Endodermal cell (in vitro differentiated cells): Measurements from ENCODE around the gene ZNF423. TPM values are rescaled to one million over a fixed set of nuclear protein-coding genes. Genes with fewer than 3 reads are reported as not detected.

Experiments
- DNase-seq: peaks from one replicate; pipeline ENCODE4 v3.0.0-alpha.2; 2017
- H3K27ac ChIP-seq: 2 replicates; pipeline ENCODE4 v1.5.1; 2013; ENCODE audit warnings: mild to moderate bottlenecking, low read depth, low read length, moderate library complexity
- H3K27me3 ChIP-seq: 2 replicates; pipeline ENCODE4 v1.6.1; 2013; ENCODE audit warnings: mild to moderate bottlenecking, low read length, moderate library complexity; ENCODE audit not compliant: insufficient read depth, control insufficient read depth, poor library complexity, severe bottlenecking
- H3K36me3 ChIP-seq: 2 replicates; pipeline ENCODE4 v1.7.0; 2013; ENCODE audit warnings: mild to moderate bottlenecking, low read length, moderate library complexity; ENCODE audit not compliant: control insufficient read depth, insufficient read depth
- H3K4me1 ChIP-seq: one replicate; pipeline ENCODE4 v1.7.0; 2013; ENCODE audit warnings: low read length; ENCODE audit not compliant: control insufficient read depth, insufficient read depth
- H3K4me3 ChIP-seq: 2 replicates; pipeline ENCODE4 v1.5.1; 2013; ENCODE audit warnings: mild to moderate bottlenecking, low read length, moderate library complexity
- H3K9ac ChIP-seq: 2 replicates; pipeline ENCODE4 v1.6.1; 2013; ENCODE audit warnings: mild to moderate bottlenecking, low read length, moderate library complexity; ENCODE audit not compliant: poor library complexity, severe bottlenecking; ENCODE audit errors: extremely low read depth
- H3K9me3 ChIP-seq: 2 replicates; pipeline ENCODE4 v1.6.1; 2013; ENCODE audit warnings: mild to moderate bottlenecking, low read length, moderate library complexity; ENCODE audit not compliant: control insufficient read depth
- H3K27ac Mint-ChIP-seq: 2 replicates; pipeline ENCODE4 v1.8.0; 2020; ENCODE audit warnings: mixed read lengths
- H3K27me3 Mint-ChIP-seq: 2 replicates; pipeline ENCODE4 v1.8.0; 2021; ENCODE audit warnings: mild to moderate bottlenecking, mixed read lengths; ENCODE audit not compliant: insufficient read depth
- H3K36me3 Mint-ChIP-seq: 2 replicates; pipeline ENCODE4 v1.8.0; 2020; ENCODE audit warnings: low read depth, mixed read lengths
- H3K4me1 Mint-ChIP-seq: 2 replicates; pipeline ENCODE4 v1.8.0; 2020; ENCODE audit warnings: mixed read lengths
- H3K4me3 Mint-ChIP-seq: 2 replicates; pipeline ENCODE4 v1.8.0; 2020; ENCODE audit warnings: mild to moderate bottlenecking, moderate library complexity, mixed read lengths
- H3K9me3 Mint-ChIP-seq: 2 replicates; pipeline ENCODE4 v1.8.0; 2020; ENCODE audit warnings: mild to moderate bottlenecking, mixed read lengths
- WGBS, 2 experiments: methylation state at CpG; one replicate each; pipeline versions ENCODE4 v1.1.5 to v1.1.7; 2013; ENCODE audit warnings: missing lambda C conversion rate in 2 of 2, mixed read lengths in 1 of 2; ENCODE audit not compliant: insufficient coverage in 1 of 2, insufficient read length in 1 of 2; 5-methylcytosine and 5-hydroxymethylcytosine counted together
- total RNA-seq, 2 donors: library from RNA; stranded (reverse); fragmentation: NEBNext Ultra II Directional in 1 of 2; extraction: Animal tissue kit (Norgen Biotek cat#: 25700) in 1 of 2; gene quantifications; 2 replicates in 1 of 2; 3 replicates in 1 of 2; pipeline ENCODE4 v1.2.1, GENCODE V29; 2021
- TF ChIP-seq, protein P1 (sequence below): fragments of 200-600 bp; sonication (generic); conservative IDR thresholded peaks from 2 replicates; pipeline ENCODE4 v1.5.0; 2021; ENCODE audit warnings: antibody characterized with exemption, mild to moderate bottlenecking

The ZNF423 gene
- total RNA-seq, 2 donors from 2014 or later: 30.3 to 41.9 TPM

DNA sequence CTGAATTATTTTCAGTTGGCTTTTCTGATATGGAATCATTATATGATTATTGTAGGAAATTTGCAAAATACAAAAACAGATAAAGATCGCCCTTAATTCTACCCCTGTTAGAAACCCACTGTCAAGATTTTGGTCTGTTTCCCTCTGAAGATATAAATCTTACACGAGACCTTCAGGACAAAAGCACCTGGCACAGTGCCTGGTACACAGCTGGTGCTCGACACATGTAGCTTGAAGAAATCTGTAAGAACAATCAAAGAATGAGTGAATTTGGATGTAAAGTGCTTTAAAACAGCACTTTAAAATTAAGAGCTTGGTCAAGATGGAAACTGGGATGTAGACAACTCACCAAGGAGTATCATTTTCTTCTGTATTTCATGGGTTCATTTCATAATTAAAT lies 301.2 kb downstream of the ZNF423 start:
- Histone ChIP-seq H3K9ac (no peak overlapping the region), H3K4me3 (no peak overlapping the region), H3K9me3 (no peaks in the 10 kb centered on the region), H3K27me3 (no peaks in the 10 kb centered on the region), H3K4me1 (peaks cover 24% of the 10 kb centered on the region), H3K27ac (no peak overlapping the region), H3K36me3 (no peaks in the 10 kb centered on the region)
- Mint-ChIP-seq H3K9me3 (no peaks in the 10 kb centered on the region), H3K27me3 (no peaks in the 10 kb centered on the region), H3K4me1 (peaks cover 30% of the 10 kb centered on the region), H3K4me3 (no peak overlapping the region), H3K36me3 (peaks cover 1% of the 10 kb centered on the region), H3K27ac (no peak overlapping the region)
- TF ChIP-seq, protein P1, sequence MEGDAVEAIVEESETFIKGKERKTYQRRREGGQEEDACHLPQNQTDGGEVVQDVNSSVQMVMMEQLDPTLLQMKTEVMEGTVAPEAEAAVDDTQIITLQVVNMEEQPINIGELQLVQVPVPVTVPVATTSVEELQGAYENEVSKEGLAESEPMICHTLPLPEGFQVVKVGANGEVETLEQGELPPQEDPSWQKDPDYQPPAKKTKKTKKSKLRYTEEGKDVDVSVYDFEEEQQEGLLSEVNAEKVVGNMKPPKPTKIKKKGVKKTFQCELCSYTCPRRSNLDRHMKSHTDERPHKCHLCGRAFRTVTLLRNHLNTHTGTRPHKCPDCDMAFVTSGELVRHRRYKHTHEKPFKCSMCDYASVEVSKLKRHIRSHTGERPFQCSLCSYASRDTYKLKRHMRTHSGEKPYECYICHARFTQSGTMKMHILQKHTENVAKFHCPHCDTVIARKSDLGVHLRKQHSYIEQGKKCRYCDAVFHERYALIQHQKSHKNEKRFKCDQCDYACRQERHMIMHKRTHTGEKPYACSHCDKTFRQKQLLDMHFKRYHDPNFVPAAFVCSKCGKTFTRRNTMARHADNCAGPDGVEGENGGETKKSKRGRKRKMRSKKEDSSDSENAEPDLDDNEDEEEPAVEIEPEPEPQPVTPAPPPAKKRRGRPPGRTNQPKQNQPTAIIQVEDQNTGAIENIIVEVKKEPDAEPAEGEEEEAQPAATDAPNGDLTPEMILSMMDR: no peak
- no peak for DNase-seq
- WGBS, 2 experiments: 89 to 92% methylated on average over 3 of the region's 3 CpGs

DNA sequence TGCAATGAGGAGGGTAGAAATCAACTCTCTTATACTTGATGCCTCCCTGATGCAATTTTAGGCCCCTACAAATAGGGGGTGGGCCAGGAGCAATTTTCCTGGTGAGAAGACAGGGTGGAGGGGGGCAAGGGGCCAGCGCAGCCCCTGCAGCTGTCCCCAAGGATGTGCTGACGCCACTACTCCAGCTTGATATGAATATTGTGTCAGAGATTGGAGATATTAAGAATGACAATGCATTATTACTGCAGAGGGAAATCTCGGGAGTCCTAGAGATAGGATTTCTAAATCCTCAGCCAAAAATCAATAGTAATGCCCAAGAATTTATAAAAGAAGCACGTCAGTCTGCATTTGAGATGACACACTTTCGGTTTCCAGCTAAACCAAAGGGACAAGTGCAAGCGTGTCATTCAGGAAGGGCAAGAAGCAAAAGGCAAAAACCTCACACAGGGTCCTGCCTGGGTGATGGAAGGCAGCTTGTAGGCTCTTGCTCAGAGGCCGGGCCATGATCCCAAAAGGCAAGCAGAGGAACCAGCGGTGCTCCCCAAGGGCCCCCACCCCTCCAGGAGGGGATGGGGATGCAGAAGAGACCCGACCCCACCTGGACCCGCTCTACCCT lies 303.5 kb downstream of the ZNF423 start:
- Mint-ChIP-seq H3K4me3 (no peak overlapping the region), H3K27me3 (no peaks in the 10 kb centered on the region), H3K36me3 (peaks cover 1% of the 10 kb centered on the region), H3K27ac (no peak overlapping the region), H3K9me3 (no peaks in the 10 kb centered on the region), H3K4me1 (peaks cover 13% of the 10 kb centered on the region)
- Histone ChIP-seq H3K27me3 (no peaks in the 10 kb centered on the region), H3K9me3 (no peaks in the 10 kb centered on the region), H3K4me3 (no peak overlapping the region), H3K27ac (no peak overlapping the region), H3K36me3 (no peaks in the 10 kb centered on the region), H3K4me1 (peaks cover 9% of the 10 kb centered on the region), H3K9ac (no peak overlapping the region)
- no peak for DNase-seq
- 89 to 94% methylated on average over 7 to 10 of the region's 10 CpGs for WGBS, 2 experiments
- TF ChIP-seq, protein P1: no peak

DNA sequence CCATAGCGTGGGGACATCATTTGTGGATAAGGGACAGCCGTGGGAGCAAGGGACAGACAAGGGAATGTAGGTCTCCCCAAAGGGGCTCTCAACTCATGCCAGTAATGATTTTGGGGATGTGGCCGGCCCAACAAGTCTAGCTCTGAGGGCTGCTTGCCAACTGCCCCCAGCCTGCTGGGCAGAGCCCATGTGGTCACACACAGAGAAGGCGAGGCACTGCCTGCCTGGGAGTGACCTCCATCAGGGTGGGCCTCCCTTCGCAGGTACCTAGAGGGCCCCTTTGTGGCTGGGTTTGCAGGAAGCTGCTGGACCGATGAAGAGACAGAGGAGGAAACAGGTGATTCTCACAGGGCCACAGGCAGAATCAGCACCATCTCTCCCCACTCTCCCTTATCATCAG lies 305.2 kb downstream of the ZNF423 start:
- peaks cover 5% of the 10 kb centered on the region for H3K4me1 ChIP-seq
- no peaks in the 10 kb centered on the region for H3K27me3 ChIP-seq
- Mint-ChIP-seq H3K27me3 (no peaks in the 10 kb centered on the region), H3K36me3 (peaks cover 1% of the 10 kb centered on the region), H3K27ac (peak overlapping the region; percentile 12), H3K4me3 (no peak overlapping the region), H3K9me3 (no peaks in the 10 kb centered on the region), H3K4me1 (peaks cover 27% of the 10 kb centered on the region)
- TF ChIP-seq, protein P1: no peak
- no peaks in the 10 kb centered on the region for H3K36me3 ChIP-seq
- H3K27ac ChIP-seq: no peak overlapping the region
- no peak for DNase-seq
- 91 to 100% methylated on average over 3 to 6 of the region's 6 CpGs for WGBS, 2 experiments
- H3K9me3 ChIP-seq: no peaks in the 10 kb centered on the region
- no peak overlapping the region for H3K4me3 ChIP-seq
- H3K9ac ChIP-seq: no peak overlapping the region
